Measurements from ENCODE around the gene ARSK.
"Not testable (repeated sequence)": the region's sequence is repeated elsewhere in the genome, so short reads cannot be mapped to it uniquely, and the experiment has no call there.

ARSK gene

DNA sequence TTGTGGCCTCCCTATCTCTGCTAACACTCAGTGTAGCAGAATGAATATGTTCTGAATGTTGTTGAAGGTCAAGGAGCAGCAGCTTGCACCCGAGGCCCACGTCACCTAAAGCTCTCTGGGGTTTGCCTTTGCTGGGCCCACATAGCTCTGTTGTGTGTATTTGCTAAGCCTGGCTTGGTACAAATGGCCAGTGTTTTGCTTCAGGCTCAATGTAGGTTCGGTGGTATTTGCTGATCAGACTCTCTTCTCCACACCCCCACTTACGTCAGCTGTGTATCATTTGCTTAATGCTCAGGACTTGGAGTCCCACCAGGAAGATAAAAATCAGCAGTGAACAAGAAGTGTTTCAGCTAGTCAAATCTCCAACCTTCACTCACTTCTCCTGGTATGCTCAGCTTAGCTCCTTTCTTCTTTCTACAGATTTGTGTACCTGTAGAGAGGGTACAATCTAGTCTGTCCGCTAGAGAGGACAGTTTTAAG, 86.9 kb downstream of the ARSK start:
- H3K36me3 Mint-ChIP-seq (ENCODE audit: low read depth): no peaks in the 10 kb centered on the region
- peaks cover 2% of the 10 kb centered on the region for H3K27me3 Mint-ChIP-seq (ENCODE audit: low read depth, poor library complexity)
- H3K27ac Mint-ChIP-seq: no peak overlapping the region
- peaks cover 5% of the 10 kb centered on the region for H3K4me1 Mint-ChIP-seq
- TF ChIP-seq, protein P1, sequence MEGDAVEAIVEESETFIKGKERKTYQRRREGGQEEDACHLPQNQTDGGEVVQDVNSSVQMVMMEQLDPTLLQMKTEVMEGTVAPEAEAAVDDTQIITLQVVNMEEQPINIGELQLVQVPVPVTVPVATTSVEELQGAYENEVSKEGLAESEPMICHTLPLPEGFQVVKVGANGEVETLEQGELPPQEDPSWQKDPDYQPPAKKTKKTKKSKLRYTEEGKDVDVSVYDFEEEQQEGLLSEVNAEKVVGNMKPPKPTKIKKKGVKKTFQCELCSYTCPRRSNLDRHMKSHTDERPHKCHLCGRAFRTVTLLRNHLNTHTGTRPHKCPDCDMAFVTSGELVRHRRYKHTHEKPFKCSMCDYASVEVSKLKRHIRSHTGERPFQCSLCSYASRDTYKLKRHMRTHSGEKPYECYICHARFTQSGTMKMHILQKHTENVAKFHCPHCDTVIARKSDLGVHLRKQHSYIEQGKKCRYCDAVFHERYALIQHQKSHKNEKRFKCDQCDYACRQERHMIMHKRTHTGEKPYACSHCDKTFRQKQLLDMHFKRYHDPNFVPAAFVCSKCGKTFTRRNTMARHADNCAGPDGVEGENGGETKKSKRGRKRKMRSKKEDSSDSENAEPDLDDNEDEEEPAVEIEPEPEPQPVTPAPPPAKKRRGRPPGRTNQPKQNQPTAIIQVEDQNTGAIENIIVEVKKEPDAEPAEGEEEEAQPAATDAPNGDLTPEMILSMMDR (IDR thresholded peaks at IDR 0.05): no peak
- H3K9me3 Mint-ChIP-seq: no peaks in the 10 kb centered on the region
- no peak overlapping the region for H3K4me3 Mint-ChIP-seq
- DNase-seq: no peak

DNA sequence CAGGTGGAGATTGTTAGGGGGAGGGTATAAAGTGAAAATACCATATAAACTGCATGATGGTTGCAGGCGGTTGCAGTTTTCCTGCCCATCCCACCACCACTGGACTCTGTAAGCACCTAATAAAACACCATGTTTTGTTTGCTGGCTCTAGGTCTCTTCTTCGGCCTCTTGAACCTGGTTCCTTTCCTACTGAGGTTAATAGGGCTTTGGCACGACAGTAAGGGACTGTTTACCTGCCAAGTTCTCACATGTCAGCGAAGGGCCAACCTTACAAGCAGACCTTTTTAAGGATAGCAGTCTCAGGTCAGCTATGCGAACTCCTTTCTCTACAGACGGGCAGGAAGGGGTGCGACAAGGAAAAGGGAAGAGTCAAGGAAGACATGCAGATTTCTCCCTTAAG, 88.3 kb downstream of the ARSK start:
- no peak for DNase-seq
- Mint-ChIP-seq H3K27ac (no peak overlapping the region), H3K36me3 (ENCODE audit: low read depth) (no peaks in the 10 kb centered on the region), H3K4me1 (peaks cover 9% of the 10 kb centered on the region), H3K4me3 (no peak overlapping the region), H3K27me3 (ENCODE audit: low read depth, poor library complexity) (peaks cover 2% of the 10 kb centered on the region), H3K9me3 (no peaks in the 10 kb centered on the region)
- TF ChIP-seq, protein P1 (IDR thresholded peaks at IDR 0.05): no peak

DNA sequence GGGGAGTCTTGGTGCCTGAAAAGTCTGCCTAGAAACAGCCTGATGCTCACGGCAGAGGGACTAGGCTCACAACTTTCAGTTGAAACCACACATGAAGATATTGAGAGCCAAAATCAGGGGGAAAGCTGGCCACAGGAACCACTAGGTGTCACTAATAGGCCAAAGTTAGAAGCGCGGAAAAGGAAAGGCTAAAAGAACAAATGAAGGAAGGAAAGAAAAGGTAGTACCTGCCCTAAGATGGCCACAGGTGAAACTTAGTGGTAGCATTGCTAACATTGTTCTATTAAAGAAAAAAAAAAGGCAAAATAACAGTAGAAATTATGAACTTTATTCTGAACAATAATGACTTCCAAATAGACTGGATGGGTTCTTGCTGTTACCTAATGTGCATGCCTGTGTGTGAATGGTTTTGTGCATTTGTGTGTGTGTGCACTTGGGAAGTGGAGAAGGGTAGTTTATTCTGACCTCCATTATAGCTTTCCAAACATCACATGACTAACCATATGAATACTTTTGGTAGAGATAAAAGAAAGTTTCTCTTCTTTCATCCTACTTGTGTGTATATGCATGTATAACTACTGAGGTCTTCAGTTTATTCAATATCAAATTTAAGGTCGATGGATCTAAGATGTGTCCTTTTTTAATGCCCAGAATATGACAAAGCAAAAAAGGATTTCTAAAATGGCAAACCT, 89.6 kb downstream of the ARSK start:
- DNase-seq: peak; percentile 27
- H3K27me3 Mint-ChIP-seq (ENCODE audit: low read depth, poor library complexity): no peaks in the 10 kb centered on the region
- H3K9me3 Mint-ChIP-seq: no peaks in the 10 kb centered on the region
- no peaks in the 10 kb centered on the region for H3K36me3 Mint-ChIP-seq (ENCODE audit: low read depth)
- no peak overlapping the region for H3K27ac Mint-ChIP-seq
- TF ChIP-seq, protein P1 (IDR thresholded peaks at IDR 0.05): peak; percentile 63
- H3K4me1 Mint-ChIP-seq: peaks cover 10% of the 10 kb centered on the region
- H3K4me3 Mint-ChIP-seq: no peak overlapping the region

DNA sequence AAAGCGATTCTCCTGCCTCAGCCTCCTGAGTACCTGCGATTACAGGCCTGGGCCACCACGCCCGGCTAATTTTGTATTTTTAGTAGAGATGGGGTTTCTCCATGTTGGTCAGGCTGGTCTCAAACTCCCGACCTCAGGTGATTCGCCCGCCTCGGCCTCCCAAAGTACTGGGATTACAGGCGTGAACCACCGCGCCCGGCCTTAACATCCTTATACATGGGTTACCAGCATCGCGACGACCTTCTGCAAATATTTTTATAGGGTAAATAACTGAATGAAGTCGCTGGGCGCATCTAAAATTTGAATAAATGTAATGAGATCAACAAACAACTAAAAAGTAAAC, 91.3 kb downstream of the ARSK start:
- H3K4me1 Mint-ChIP-seq; H3K27me3 Mint-ChIP-seq (ENCODE audit: low read depth, poor library complexity); DNase-seq; H3K9me3 Mint-ChIP-seq; H3K27ac Mint-ChIP-seq; H3K36me3 Mint-ChIP-seq (ENCODE audit: low read depth): not testable (repeated sequence)
- peak overlapping the region; percentile 28 for H3K4me3 Mint-ChIP-seq

DNA sequence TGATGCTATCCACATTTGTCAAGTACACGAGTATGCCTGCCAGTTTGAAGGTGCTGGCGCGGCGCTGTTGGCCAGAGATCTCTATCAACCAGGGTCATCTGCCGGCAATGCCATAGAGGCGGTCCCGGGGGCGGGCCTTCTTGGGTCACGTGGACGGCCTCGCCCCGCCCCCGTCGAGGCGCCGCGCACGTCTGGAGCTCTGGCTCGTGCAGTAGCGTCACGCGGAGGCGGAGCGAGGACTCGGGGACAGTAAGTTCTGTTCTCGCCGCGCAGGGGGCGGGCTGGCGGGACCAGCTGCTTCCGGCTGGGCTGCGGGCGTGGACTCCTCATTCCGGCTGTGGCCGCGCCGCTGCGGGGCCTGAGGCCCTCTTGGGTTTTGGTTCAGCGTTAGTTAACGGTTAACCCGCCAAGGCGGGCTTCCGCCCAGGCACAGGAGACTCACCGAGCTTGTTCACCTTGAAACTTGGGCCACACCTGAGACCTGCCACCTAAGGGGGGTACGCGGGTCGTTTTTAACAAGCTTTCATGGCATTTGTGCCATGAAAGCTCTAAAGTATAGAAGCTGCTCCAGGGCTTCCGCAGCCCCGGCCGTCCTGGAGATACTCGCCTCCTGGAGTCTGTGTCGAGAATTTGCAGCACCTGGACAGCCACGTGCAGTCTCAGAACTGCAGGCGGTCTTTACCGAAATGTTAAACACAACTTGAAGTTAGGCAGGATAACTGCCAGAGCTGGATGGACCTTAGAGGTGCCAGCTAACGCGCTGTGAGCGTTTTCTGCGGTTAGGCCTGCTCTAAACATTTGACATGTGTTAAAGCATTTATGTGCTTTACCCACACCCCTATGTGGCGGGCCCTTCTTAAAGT, 91.9 kb downstream of the ARSK start, which contains the start of gene RFESD:
RFESD (plus strand) TSS at position 209 of the 863 bp plus-strand sequence. CDS start 5,495 bp downstream, outside the sequence.
- peak within 1 kb of the TSS; percentile 80 for H3K27ac Mint-ChIP-seq
- H3K4me1 Mint-ChIP-seq: peaks cover 10% of the 10 kb centered on the region
- H3K4me3 Mint-ChIP-seq: peak within 1 kb of the TSS; percentile 82
- no peaks in the 10 kb centered on the region for H3K27me3 Mint-ChIP-seq (ENCODE audit: low read depth, poor library complexity)
- no peaks in the 10 kb centered on the region for H3K9me3 Mint-ChIP-seq
- peak; percentile 96 for DNase-seq
- H3K36me3 Mint-ChIP-seq (ENCODE audit: low read depth): no peaks in the 10 kb centered on the region
- TF ChIP-seq, protein P1 (IDR thresholded peaks at IDR 0.05): no peak

Measured in nephron progenitor cell (in vitro differentiated cells).